ENCODE data around the gene CNTLN.

DNA sequence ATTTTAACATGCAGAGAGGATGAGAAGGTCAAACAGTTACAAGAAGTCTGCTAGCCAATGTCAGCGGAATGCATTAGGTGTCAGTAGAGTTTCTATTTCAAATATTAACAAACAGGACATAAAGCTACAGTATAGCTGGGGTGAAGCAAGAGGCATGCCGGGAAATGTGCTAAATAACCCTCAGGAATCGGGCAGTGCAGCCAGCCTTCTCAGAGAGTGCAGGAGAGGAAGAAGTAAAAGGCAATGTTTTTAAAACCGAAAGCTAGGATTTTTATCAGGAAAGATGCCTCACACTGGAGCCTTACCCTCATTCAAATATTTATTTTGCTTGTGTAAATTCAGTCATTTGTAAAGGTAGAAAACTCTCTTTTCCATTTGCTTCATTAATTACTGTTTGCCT lies 384.9 kb downstream of the CNTLN start:
- TF ChIP-seq, protein P1, sequence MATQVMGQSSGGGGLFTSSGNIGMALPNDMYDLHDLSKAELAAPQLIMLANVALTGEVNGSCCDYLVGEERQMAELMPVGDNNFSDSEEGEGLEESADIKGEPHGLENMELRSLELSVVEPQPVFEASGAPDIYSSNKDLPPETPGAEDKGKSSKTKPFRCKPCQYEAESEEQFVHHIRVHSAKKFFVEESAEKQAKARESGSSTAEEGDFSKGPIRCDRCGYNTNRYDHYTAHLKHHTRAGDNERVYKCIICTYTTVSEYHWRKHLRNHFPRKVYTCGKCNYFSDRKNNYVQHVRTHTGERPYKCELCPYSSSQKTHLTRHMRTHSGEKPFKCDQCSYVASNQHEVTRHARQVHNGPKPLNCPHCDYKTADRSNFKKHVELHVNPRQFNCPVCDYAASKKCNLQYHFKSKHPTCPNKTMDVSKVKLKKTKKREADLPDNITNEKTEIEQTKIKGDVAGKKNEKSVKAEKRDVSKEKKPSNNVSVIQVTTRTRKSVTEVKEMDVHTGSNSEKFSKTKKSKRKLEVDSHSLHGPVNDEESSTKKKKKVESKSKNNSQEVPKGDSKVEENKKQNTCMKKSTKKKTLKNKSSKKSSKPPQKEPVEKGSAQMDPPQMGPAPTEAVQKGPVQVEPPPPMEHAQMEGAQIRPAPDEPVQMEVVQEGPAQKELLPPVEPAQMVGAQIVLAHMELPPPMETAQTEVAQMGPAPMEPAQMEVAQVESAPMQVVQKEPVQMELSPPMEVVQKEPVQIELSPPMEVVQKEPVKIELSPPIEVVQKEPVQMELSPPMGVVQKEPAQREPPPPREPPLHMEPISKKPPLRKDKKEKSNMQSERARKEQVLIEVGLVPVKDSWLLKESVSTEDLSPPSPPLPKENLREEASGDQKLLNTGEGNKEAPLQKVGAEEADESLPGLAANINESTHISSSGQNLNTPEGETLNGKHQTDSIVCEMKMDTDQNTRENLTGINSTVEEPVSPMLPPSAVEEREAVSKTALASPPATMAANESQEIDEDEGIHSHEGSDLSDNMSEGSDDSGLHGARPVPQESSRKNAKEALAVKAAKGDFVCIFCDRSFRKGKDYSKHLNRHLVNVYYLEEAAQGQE (IDR thresholded peaks at IDR 0.05; ENCODE audit: low read depth), result no peak
- TF ChIP-seq TCF12 (IDR thresholded peaks at IDR 0.05; ENCODE audit: low read depth), result no peak
- TF ChIP-seq, protein P2, sequence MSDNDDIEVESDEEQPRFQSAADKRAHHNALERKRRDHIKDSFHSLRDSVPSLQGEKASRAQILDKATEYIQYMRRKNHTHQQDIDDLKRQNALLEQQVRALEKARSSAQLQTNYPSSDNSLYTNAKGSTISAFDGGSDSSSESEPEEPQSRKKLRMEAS (IDR thresholded peaks at IDR 0.05), result no peak
- TF ChIP-seq NFIC (IDR thresholded peaks at IDR 0.05), result no peak
- no peak for TF ChIP-seq YY1 (IDR thresholded peaks at IDR 0.05; ENCODE audit: low read depth)
- no peak for TF ChIP-seq TAF1 (IDR thresholded peaks at IDR 0.05; ENCODE audit: low read depth)
- no peak for TF ChIP-seq ZBTB7A (IDR thresholded peaks at IDR 0.05; ENCODE audit: low read depth)
- TF ChIP-seq RAD21 (IDR thresholded peaks at IDR 0.05; ENCODE audit: low read depth), result no peak
- no peak for TF ChIP-seq CEBPB (IDR thresholded peaks at IDR 0.05)
- no peak for TF ChIP-seq EP300 (IDR thresholded peaks at IDR 0.05; ENCODE audit: borderline replicate concordance)
- no peak for TF ChIP-seq CREB1 (IDR thresholded peaks at IDR 0.05; ENCODE audit: low read depth)
- no peak for TF ChIP-seq EGR1 (IDR thresholded peaks at IDR 0.05)
- TF ChIP-seq, protein P3, sequence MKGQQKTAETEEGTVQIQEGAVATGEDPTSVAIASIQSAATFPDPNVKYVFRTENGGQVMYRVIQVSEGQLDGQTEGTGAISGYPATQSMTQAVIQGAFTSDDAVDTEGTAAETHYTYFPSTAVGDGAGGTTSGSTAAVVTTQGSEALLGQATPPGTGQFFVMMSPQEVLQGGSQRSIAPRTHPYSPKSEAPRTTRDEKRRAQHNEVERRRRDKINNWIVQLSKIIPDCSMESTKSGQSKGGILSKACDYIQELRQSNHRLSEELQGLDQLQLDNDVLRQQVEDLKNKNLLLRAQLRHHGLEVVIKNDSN (IDR thresholded peaks at IDR 0.05), result no peak

Measured in Ishikawa (cell line).